ENCODE measurements around the gene SFTA2. TPM values are rescaled to one million over a fixed set of nuclear protein-coding genes. Genes with fewer than 3 reads are reported as not detected.
A peak's percentile ranks its signal among the peaks of the same experiment; 100 is the strongest.
"Not testable (repeated sequence)": the region's sequence is repeated elsewhere in the genome, so short reads cannot be mapped to it uniquely, and the experiment has no call there.

Gene SFTA2
- total RNA-seq, 2 donors from 2014 or later = not detected

GRCh38 chr6:30912746-30913520 lies 19.0 kb downstream of the SFTA2 start:
- no peaks in the 10 kb centered on the region for H3K9me3 ChIP-seq
- H3K27ac ChIP-seq = peak overlapping the region; percentile 86 to 93
- ATAC-seq (ENCODE audit: insufficient number of reproducible peaks, low FRiP score, low read depth) (no peak), DNase-seq (ENCODE audit: low spot score) (no peak)
- no peak for TF ChIP-seq CTCF (IDR thresholded peaks at IDR 0.05)
- H3K27me3 ChIP-seq (replicated peaks; ENCODE audit: insufficient read depth) = no peaks in the 10 kb centered on the region
- peaks cover 17 to 41% of the 10 kb centered on the region in 2 donors for H3K4me1 ChIP-seq (ENCODE audit: control insufficient read depth in 1 of 2, low read depth in 2 of 2)
- H3K4me3 ChIP-seq = peak overlapping the region; percentile 78
- H3K36me3 ChIP-seq = peaks cover 21% of the 10 kb centered on the region

- Histone ChIP-seq H3K4me1 (ENCODE audit: control insufficient read depth in 1 of 2, low read depth in 2 of 2) (peaks cover 14 to 40% of the 10 kb centered on the region in 2 donors), H3K36me3 (peaks cover 12% of the 10 kb centered on the region)
- DNase-seq (ENCODE audit: low spot score); ATAC-seq (ENCODE audit: insufficient number of reproducible peaks, low FRiP score, low read depth); H3K27ac ChIP-seq; H3K27me3 ChIP-seq (replicated peaks; ENCODE audit: insufficient read depth); H3K4me3 ChIP-seq; H3K9me3 ChIP-seq: not testable (repeated sequence)
Observed at GRCh38 chr6:30910473-30910872, 21.5 kb downstream of the SFTA2 start.

DNA sequence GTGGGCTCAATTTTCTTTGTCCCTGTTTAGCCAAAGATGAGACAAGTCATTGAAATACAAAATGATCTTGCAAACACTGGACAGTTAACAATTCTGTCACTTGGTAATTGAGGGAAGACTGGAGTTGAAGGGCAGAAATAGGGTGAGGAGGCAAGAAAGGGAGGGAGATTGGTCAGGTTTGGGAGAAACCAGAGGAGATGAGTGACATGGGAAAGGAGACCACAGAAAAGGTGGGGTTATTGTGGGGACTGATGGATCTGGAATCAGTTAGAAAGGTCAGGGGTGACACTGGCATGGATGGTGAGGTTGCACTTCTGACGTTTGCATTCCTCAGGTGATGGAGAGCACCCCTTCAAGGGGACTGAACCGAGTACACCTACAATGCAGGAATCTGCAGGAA lies 23.3 kb downstream of the SFTA2 start:
- Histone ChIP-seq H3K36me3 (peaks cover 12% of the 10 kb centered on the region), H3K9me3 (no peaks in the 10 kb centered on the region), H3K27me3 (replicated peaks; ENCODE audit: insufficient read depth) (no peaks in the 10 kb centered on the region), H3K4me1 (ENCODE audit: control insufficient read depth in 1 of 2, low read depth in 2 of 2) (peaks cover 7 to 28% of the 10 kb centered on the region in 2 donors), H3K27ac (no peak overlapping the region), H3K4me3 (peak overlapping the region; percentile 100)
- no peak for TF ChIP-seq CTCF (IDR thresholded peaks at IDR 0.05)
- ATAC-seq (ENCODE audit: insufficient number of reproducible peaks, low FRiP score, low read depth) (no peak), DNase-seq (ENCODE audit: low spot score) (no peak)

DNA sequence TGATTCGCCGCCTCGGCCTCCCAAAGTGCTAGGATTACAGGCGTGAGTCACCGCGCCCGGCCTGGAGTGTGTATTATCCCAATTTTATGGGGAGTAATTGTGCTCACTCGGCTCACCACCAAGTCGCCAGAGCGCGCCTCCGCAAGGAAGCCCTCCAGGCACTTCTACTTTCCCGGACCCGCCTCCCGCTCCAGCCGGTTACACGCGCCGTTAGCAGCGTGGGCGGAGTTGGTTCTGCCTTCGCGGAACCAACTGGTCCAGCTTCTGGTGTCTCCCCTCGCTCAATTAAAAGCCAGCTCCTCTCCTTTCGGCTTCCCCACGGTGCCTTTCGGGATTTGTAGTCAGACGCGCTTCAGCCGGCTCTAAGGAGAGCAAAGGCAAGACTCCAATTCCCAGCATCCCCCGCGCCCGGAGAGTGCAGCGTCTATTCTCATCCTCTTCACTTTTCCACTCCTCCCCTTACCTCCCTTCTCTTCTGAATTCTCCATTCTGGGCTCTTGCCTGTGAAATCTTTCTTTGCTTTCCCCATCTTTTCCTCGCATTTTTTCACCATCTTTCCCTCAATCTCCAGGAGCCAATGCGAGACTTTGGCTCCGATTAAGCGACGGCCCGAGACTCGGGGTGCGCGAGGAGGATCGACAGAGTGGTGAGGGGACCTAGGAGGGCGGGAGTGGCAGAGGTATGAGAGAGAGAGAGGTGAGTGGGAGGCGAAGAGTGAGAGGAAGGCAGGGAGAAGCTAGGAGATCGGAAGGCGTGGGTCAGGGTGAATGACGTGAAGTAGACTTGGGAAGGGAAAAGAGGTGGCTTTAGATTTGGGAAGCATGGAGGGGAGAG lies 24.0 kb downstream of the SFTA2 start, which contains the start of gene GTF2H4:
GTF2H4 (plus strand) TSS at position 450 of the 834 bp plus-strand sequence.
- DNase-seq (ENCODE audit: low spot score) = peak; percentile 94
- ATAC-seq (ENCODE audit: insufficient number of reproducible peaks, low FRiP score, low read depth) = peak; percentile 98
- H3K4me3 ChIP-seq = peak within 1 kb of the TSS; percentile 100
- H3K36me3 ChIP-seq = peaks cover 12% of the 10 kb centered on the region
- H3K27me3 ChIP-seq (replicated peaks; ENCODE audit: insufficient read depth) = no peaks in the 10 kb centered on the region
- TF ChIP-seq CTCF (IDR thresholded peaks at IDR 0.05) = no peak
- peak within 1 kb of the TSS; percentile 52 to 73 for H3K27ac ChIP-seq
- peaks cover 7 to 21% of the 10 kb centered on the region in 2 donors for H3K4me1 ChIP-seq (ENCODE audit: control insufficient read depth in 1 of 2, low read depth in 2 of 2)
- no peaks in the 10 kb centered on the region for H3K9me3 ChIP-seq

- not testable (repeated sequence) for ATAC-seq (ENCODE audit: insufficient number of reproducible peaks, low FRiP score, low read depth); H3K27me3 ChIP-seq (replicated peaks; ENCODE audit: insufficient read depth); H3K9me3 ChIP-seq; H3K27ac ChIP-seq; DNase-seq (ENCODE audit: low spot score)
- Histone ChIP-seq H3K4me1 (ENCODE audit: control insufficient read depth in 1 of 2, low read depth in 2 of 2) (peaks cover 7 to 16% of the 10 kb centered on the region in 2 donors), H3K4me3 (peak overlapping the region; percentile 100), H3K36me3 (peaks cover 12% of the 10 kb centered on the region)
Observed at GRCh38 chr6:30907290-30907757, 24.6 kb downstream of the SFTA2 start.

DNA sequence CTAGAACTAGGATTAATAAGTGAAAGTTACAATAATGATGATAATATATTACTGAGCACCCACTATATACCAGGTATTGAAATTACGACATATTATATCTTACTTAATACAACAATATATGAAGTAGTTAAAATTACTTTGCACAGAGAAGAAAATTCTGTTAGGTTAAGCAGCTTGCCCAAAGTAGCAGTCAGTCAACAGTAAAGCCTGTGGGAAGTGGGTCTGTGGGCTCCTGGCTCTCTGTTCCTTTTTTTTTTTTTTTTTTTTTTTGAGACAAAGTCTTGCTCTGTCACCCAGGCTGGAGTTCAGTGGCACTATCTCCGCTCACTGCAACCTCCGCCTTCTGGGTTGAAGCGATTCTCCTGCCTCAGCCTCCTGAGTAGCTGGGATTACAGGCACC lies 28.7 kb downstream of the SFTA2 start:
- Histone ChIP-seq H3K4me1 (ENCODE audit: control insufficient read depth in 1 of 2, low read depth in 2 of 2) (peaks cover 0 to 5% of the 10 kb centered on the region in 2 donors), H3K4me3 (no peak overlapping the region), H3K27ac (no peak overlapping the region), H3K27me3 (replicated peaks; ENCODE audit: insufficient read depth) (no peaks in the 10 kb centered on the region), H3K9me3 (no peaks in the 10 kb centered on the region), H3K36me3 (peaks cover 2% of the 10 kb centered on the region)
- TF ChIP-seq CTCF (IDR thresholded peaks at IDR 0.05) = no peak
- ATAC-seq (ENCODE audit: insufficient number of reproducible peaks, low FRiP score, low read depth) (no peak), DNase-seq (ENCODE audit: low spot score) (no peak)
